Caco-2 (cell line): Measurements from ENCODE around the gene CRYGN. TPM values are rescaled to one million over a fixed set of nuclear protein-coding genes. Genes with fewer than 3 reads are reported as not detected.

ENCODE experiments used
- BruUV-seq: library from RNA; stranded (reverse); fragments of 400-500 nt; replicated peaks from 2 replicates; lab custom pipeline; 2021; lab: Mats Ljungman, UMichigan
- CTCF ChIA-PET: fragments of 300-600 bp; sonication (Branson Sonifier 250); formaldehyde crosslinking; loops from one replicate; lab custom pipeline; 2022; ENCODE audit warnings: antibody characterized with exemption; lab: Charles Lee
- POLR2A ChIA-PET: fragments of 300-600 bp; sonication (Branson Sonifier 250); formaldehyde crosslinking; loops from one replicate; lab custom pipeline; 2022; ENCODE audit warnings: antibody characterized with exemption; lab: Charles Lee
- DNase-seq, 2 experiments: peaks; one replicate each; pipeline versions ENCODE4 v3.0.0 to v3.0.0-alpha.2; 2020 to 2022
- H3K27me3 ChIP-seq: replicated peaks from 2 replicates; pipeline ENCODE4 v1.6.0; 2011; ENCODE audit warnings: low read length; ENCODE audit not compliant: control insufficient read depth, insufficient read depth
- H3K36me3 ChIP-seq: 2 replicates; pipeline ENCODE4 v1.5.1; 2011; ENCODE audit warnings: low read length; ENCODE audit not compliant: control insufficient read depth, insufficient read depth
- H3K4me1 ChIP-seq: fragments of 250-450 bp; sonication (Bioruptor Pico); 2 replicates; pipeline ENCODE4 v1.5.1; 2020; ENCODE audit warnings: mild to moderate bottlenecking
- H3K4me3 ChIP-seq: 2 replicates; pipeline ENCODE4 v1.5.1; 2011; ENCODE audit warnings: low read depth, mild to moderate bottlenecking, control low read depth, low read length
- H3K9me3 ChIP-seq: fragments of 250-450 bp; sonication (Bioruptor Pico); 2 replicates; pipeline ENCODE4 v1.5.1; 2020; ENCODE audit warnings: mild to moderate bottlenecking, moderate library complexity
- H3K27ac Mint-ChIP-seq: one replicate; pipeline ENCODE4 v1.8.0; 2022; ENCODE audit warnings: mixed read lengths; ENCODE audit not compliant: unreplicated experiment
- H3K27me3 Mint-ChIP-seq: one replicate; pipeline ENCODE4 v1.8.0; 2022; ENCODE audit warnings: mixed read lengths; ENCODE audit not compliant: insufficient read depth, unreplicated experiment
- H3K36me3 Mint-ChIP-seq: one replicate; pipeline ENCODE4 v1.8.0; 2022; ENCODE audit warnings: mild to moderate bottlenecking, mixed read lengths; ENCODE audit not compliant: insufficient read depth, unreplicated experiment
- H3K4me1 Mint-ChIP-seq: one replicate; pipeline ENCODE4 v1.8.0; 2022; ENCODE audit warnings: low read depth, mixed read lengths; ENCODE audit not compliant: unreplicated experiment
- H3K4me3 Mint-ChIP-seq: one replicate; pipeline ENCODE4 v1.8.0; 2022; ENCODE audit warnings: mild to moderate bottlenecking, moderate library complexity, mixed read lengths; ENCODE audit not compliant: unreplicated experiment
- H3K9me3 Mint-ChIP-seq: one replicate; pipeline ENCODE4 v1.8.0; 2022; ENCODE audit warnings: mixed read lengths; ENCODE audit not compliant: unreplicated experiment
- intact Hi-C: fragments of 100-400 bp; cut with micrococcal nuclease; formaldehyde crosslinking; loops from one replicate; pipeline ENCODE4 v1.10.0; 2022; ENCODE audit not compliant: unreplicated experiment
- total RNA-seq: library from RNA; stranded (reverse); gene quantifications from 2 replicates; pipeline ENCODE4 v1.2.3, GENCODE V29; 2022
- TF ChIP-seq, protein P1 (sequence below), 2 experiments: fragments of 200-600 bp in 1 of 2; IDR thresholded peaks; 1 replicate in 1 of 2; 2 replicates in 1 of 2; pipeline versions ENCODE4 v1.5.1 to v1.8.0; 2011 to 2022; ENCODE audit warnings: antibody characterized with exemption in 1 of 2, control low read depth in 1 of 2, inconsistent platforms in 1 of 2, low read depth in 1 of 2, low read length in 1 of 2, mild to moderate bottlenecking in 1 of 2, moderate library complexity in 1 of 2; ENCODE audit not compliant: insufficient read depth in 1 of 2, severe bottlenecking in 1 of 2, unreplicated experiment in 1 of 2

CRYGN gene
- total RNA-seq, 1 experiment from 2014 or later, result not detected

DNA sequence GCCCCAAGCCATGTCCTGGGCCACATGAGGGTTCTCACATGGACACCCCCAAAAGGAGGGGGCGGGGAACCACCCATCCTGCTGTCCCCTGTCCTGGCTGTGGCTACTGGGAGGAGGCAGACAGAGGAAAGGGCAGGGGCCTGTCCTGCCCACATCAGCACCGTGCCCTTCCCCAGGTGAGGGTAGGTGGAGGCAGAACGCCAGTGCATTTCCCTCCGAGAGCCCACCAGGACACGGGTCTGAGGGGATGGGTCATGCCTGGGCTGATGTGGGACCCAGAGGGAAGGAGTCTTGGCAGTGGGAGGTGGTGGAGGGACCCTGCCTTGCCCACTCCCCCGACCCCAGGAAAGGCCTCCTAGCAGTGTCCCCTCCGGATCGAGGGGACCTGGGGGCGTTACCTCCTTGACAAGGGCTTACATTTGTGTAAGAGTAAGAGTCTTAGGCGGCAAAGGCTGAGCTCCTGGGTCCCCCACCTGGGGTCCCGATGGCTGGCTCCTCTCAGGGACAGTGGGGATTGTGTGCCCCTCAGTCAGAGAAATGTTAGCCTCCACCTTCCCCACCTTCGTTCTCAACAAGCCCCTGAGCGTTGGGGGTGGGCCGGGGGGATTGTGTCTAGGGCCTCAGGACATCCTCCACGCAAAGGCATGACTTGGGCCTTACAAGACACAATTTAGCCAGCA lies 6.1 kb downstream of the CRYGN start:
- no peaks in the 10 kb centered on the region for H3K36me3 Mint-ChIP-seq
- H3K36me3 ChIP-seq, result no peaks in the 10 kb centered on the region
- intact Hi-C loops, result no loop called here
- H3K27ac Mint-ChIP-seq, result no peak overlapping the region
- H3K9me3 Mint-ChIP-seq, result no peaks in the 10 kb centered on the region
- H3K27me3 Mint-ChIP-seq, result no peaks in the 10 kb centered on the region
- TF ChIP-seq, protein P1, sequence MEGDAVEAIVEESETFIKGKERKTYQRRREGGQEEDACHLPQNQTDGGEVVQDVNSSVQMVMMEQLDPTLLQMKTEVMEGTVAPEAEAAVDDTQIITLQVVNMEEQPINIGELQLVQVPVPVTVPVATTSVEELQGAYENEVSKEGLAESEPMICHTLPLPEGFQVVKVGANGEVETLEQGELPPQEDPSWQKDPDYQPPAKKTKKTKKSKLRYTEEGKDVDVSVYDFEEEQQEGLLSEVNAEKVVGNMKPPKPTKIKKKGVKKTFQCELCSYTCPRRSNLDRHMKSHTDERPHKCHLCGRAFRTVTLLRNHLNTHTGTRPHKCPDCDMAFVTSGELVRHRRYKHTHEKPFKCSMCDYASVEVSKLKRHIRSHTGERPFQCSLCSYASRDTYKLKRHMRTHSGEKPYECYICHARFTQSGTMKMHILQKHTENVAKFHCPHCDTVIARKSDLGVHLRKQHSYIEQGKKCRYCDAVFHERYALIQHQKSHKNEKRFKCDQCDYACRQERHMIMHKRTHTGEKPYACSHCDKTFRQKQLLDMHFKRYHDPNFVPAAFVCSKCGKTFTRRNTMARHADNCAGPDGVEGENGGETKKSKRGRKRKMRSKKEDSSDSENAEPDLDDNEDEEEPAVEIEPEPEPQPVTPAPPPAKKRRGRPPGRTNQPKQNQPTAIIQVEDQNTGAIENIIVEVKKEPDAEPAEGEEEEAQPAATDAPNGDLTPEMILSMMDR (IDR thresholded peaks at IDR 0.05; ENCODE audit: insufficient read depth in 1 of 2, low read depth in 1 of 2, low read length in 1 of 2, severe bottlenecking in 1 of 2, unreplicated experiment in 1 of 2), result no peak
- CTCF ChIA-PET, result no interaction called here
- H3K27me3 ChIP-seq, result no peaks in the 10 kb centered on the region
- H3K4me3 ChIP-seq, result no peak overlapping the region
- H3K4me1 ChIP-seq, result peaks cover 13% of the 10 kb centered on the region
- POLR2A ChIA-PET, result no interaction called here
- no TSS peak for BruUV-seq
- no peaks in the 10 kb centered on the region for H3K9me3 ChIP-seq
- peaks cover under 1% of the 10 kb centered on the region for H3K4me1 Mint-ChIP-seq
- H3K4me3 Mint-ChIP-seq, result no peak overlapping the region
- no peak for DNase-seq

DNA sequence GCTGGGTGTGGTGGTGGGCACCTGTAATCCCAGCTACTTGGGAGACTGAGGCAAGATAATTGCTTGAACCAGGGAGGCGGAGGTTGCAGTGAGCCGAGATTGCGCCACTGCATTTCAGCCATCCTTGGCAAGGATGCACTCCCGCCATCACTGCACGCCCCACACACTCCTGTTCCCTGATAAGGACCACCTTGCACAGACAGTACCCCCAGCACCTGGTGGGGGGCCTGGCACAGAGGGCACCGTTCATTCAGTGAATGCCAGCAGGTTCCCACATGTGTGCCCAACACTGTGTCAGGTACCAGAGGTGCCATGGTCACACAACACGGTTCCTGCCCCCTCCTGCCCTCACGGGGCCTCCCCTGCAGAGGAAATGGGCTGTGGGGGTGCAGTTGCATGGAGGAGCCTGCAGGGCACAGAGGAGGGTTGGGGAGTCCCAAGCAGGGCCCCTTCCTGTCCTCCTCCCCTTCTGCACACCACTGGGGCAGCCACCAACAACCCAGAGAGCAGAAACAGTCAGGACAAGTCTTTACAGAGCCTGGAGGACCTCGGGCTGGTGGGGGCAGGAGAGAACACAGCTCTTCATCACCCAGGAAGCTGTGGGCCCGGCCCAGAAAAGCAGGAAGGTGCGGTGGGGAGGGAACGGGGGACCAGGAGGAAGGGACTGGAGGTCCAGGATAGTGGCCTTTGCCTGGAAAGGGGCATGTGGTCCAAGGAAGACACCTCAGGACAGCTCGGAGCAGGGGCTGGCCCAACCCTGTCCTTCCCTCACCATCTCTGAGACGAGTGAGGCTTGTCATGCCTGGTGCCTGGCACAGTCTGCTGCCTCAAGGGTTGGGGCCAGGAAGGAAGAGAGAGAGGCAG lies 7.1 kb downstream of the CRYGN start:
- intact Hi-C loops, result no loop called here
- H3K4me3 ChIP-seq, result no peak overlapping the region
- Mint-ChIP-seq H3K4me1 (peaks cover 10% of the 10 kb centered on the region), H3K27me3 (no peaks in the 10 kb centered on the region), H3K9me3 (no peaks in the 10 kb centered on the region), H3K36me3 (no peaks in the 10 kb centered on the region), H3K27ac (no peak overlapping the region), H3K4me3 (no peak overlapping the region)
- POLR2A ChIA-PET, result no interaction called here
- TF ChIP-seq, protein P1 (IDR thresholded peaks at IDR 0.05; ENCODE audit: insufficient read depth in 1 of 2, low read depth in 1 of 2, low read length in 1 of 2, severe bottlenecking in 1 of 2, unreplicated experiment in 1 of 2), result no peak
- H3K36me3 ChIP-seq, result no peaks in the 10 kb centered on the region
- H3K4me1 ChIP-seq, result peaks cover 22% of the 10 kb centered on the region
- H3K9me3 ChIP-seq, result no peaks in the 10 kb centered on the region
- no peaks in the 10 kb centered on the region for H3K27me3 ChIP-seq
- no TSS peak for BruUV-seq
- DNase-seq, result no peak
- CTCF ChIA-PET, result no interaction called here

DNA sequence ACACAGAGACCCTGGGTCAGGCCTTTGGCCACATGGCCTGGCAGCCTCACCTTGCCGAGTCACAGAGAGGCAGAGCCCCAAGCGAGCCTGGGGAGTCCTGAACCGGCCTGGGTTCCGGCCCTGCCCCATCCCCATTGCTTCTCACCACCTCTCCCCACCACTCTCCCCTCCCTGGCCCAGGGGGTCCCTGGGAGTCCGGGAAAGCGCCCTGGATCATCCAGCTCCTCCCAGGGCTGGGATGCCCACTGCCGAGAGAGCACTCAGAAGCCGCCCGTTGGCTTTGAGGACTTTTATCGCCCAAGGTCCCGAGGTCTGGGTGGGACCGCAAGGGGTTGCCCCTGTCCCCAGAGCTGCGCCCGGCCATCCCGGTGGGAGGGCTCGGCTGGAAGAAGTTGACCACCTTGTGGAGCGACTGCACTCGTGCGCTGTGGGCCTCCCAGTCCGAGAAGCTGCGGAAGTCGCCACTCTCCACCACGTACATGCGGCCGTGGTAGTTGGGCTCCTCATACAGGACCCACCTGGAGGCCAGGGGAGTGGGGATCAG lies 8.1 kb downstream of the CRYGN start:
- DNase-seq, result no peak
- Histone ChIP-seq H3K9me3 (no peaks in the 10 kb centered on the region), H3K36me3 (no peaks in the 10 kb centered on the region), H3K27me3 (no peaks in the 10 kb centered on the region), H3K4me1 (peaks cover 32% of the 10 kb centered on the region), H3K4me3 (no peak overlapping the region)
- Mint-ChIP-seq H3K4me3 (no peak overlapping the region), H3K9me3 (no peaks in the 10 kb centered on the region), H3K36me3 (no peaks in the 10 kb centered on the region), H3K4me1 (peaks cover 13% of the 10 kb centered on the region), H3K27ac (no peak overlapping the region), H3K27me3 (no peaks in the 10 kb centered on the region)
- TF ChIP-seq, protein P1 (IDR thresholded peaks at IDR 0.05; ENCODE audit: insufficient read depth in 1 of 2, low read depth in 1 of 2, low read length in 1 of 2, severe bottlenecking in 1 of 2, unreplicated experiment in 1 of 2), result no peak
- ChIA-PET CTCF (no interaction called here), POLR2A (no interaction called here)
- BruUV-seq, result no TSS peak
- intact Hi-C loops, result no loop called here
